ENCODE data around the gene MRPL32.

MRPL32 gene

DNA sequence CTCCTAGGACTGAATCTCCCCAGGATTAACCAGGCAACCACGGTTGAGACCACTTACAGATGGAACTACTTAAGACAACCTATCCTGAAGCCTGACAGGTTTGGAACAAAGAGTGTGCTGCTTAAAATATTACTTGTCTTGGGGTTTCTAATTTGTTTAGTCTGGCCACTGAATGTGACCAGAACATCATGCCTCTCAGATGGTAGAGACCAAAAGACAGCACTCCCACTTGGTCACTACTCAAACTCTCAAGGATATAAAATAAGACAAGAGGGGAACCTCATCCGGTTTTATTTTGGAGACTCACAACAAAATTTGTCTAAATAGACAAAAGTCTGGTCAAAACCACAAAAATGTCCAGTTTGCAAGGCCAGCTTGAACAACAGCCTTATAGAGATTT is 15.3 kb downstream of the MRPL32 start:
- H3K4me3 ChIP-seq (ENCODE audit: low read depth, low read length): no peak overlapping the region
- TF ChIP-seq POLR2A (IDR thresholded peaks at IDR 0.05; ENCODE audit: extremely low read depth, insufficient read length): no peak
- TF ChIP-seq, protein P1, sequence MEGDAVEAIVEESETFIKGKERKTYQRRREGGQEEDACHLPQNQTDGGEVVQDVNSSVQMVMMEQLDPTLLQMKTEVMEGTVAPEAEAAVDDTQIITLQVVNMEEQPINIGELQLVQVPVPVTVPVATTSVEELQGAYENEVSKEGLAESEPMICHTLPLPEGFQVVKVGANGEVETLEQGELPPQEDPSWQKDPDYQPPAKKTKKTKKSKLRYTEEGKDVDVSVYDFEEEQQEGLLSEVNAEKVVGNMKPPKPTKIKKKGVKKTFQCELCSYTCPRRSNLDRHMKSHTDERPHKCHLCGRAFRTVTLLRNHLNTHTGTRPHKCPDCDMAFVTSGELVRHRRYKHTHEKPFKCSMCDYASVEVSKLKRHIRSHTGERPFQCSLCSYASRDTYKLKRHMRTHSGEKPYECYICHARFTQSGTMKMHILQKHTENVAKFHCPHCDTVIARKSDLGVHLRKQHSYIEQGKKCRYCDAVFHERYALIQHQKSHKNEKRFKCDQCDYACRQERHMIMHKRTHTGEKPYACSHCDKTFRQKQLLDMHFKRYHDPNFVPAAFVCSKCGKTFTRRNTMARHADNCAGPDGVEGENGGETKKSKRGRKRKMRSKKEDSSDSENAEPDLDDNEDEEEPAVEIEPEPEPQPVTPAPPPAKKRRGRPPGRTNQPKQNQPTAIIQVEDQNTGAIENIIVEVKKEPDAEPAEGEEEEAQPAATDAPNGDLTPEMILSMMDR (IDR thresholded peaks at IDR 0.05; ENCODE audit: low read depth, low read length): no peak
- TF ChIP-seq, protein P2, sequence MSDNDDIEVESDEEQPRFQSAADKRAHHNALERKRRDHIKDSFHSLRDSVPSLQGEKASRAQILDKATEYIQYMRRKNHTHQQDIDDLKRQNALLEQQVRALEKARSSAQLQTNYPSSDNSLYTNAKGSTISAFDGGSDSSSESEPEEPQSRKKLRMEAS (IDR thresholded peaks at IDR 0.05; ENCODE audit: low read depth, low read length): no peak
- no peak for TF ChIP-seq MYC (IDR thresholded peaks at IDR 0.05; ENCODE audit: low read depth, low read length)
- DNase-seq (ENCODE audit: low read depth): no peak

- TF ChIP-seq MYC (IDR thresholded peaks at IDR 0.05; ENCODE audit: low read depth, low read length) (no peak), POLR2A (IDR thresholded peaks at IDR 0.05; ENCODE audit: extremely low read depth, insufficient read length) (no peak)
- TF ChIP-seq, protein P2 (IDR thresholded peaks at IDR 0.05; ENCODE audit: low read depth, low read length): no peak
- TF ChIP-seq, protein P1 (IDR thresholded peaks at IDR 0.05; ENCODE audit: low read depth, low read length): no peak
Observed at GRCh38 chr7:42950417-42950816, 18.2 kb downstream of the MRPL32 start.

GRCh38 chr7:42952328-42952727 is 20.2 kb downstream of the MRPL32 start:
- no peak for DNase-seq (ENCODE audit: low read depth)
- no peak overlapping the region for H3K4me3 ChIP-seq (ENCODE audit: low read depth, low read length)
- TF ChIP-seq MYC (IDR thresholded peaks at IDR 0.05; ENCODE audit: low read depth, low read length) (no peak), POLR2A (IDR thresholded peaks at IDR 0.05; ENCODE audit: extremely low read depth, insufficient read length) (no peak)
- TF ChIP-seq, protein P1 (IDR thresholded peaks at IDR 0.05; ENCODE audit: low read depth, low read length): no peak
- TF ChIP-seq, protein P2 (IDR thresholded peaks at IDR 0.05; ENCODE audit: low read depth, low read length): no peak

More at GRCh38 chr7:42950417-42950816, 18.2 kb downstream of the MRPL32 start:
- no peak for DNase-seq (ENCODE audit: low read depth)
- H3K4me3 ChIP-seq (ENCODE audit: low read depth, low read length): no peak overlapping the region

DNA sequence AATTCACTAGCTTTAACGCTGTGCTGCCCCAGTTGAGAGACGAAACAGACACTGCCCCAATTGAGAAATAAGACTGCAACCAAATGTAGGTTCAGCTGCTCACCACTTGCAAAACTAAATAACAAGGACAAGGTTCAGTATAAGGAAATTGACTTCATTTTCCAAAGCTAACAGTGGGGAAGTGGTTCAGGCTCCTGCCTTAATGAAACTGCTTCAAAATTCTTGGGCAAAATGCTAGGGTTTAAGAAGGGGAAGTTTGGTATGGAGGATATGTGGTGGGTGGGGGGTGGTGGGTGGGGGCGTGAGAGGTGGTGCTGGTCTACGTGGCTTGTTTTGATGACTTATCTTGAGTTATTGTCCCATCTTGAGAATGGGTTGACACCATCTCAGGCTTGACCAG is 21.8 kb downstream of the MRPL32 start:
- TF ChIP-seq, protein P2 (IDR thresholded peaks at IDR 0.05; ENCODE audit: low read depth, low read length): no peak
- TF ChIP-seq, protein P1 (IDR thresholded peaks at IDR 0.05; ENCODE audit: low read depth, low read length): no peak
- TF ChIP-seq MYC (IDR thresholded peaks at IDR 0.05; ENCODE audit: low read depth, low read length) (no peak), POLR2A (IDR thresholded peaks at IDR 0.05; ENCODE audit: extremely low read depth, insufficient read length) (no peak)
- no peak for DNase-seq (ENCODE audit: low read depth)
- no peak overlapping the region for H3K4me3 ChIP-seq (ENCODE audit: low read depth, low read length)

- no peak overlapping the region for H3K4me3 ChIP-seq (ENCODE audit: low read depth, low read length)
- no peak for DNase-seq (ENCODE audit: low read depth)
- TF ChIP-seq, protein P1 (IDR thresholded peaks at IDR 0.05; ENCODE audit: low read depth, low read length): no peak
- no peak for TF ChIP-seq POLR2A (IDR thresholded peaks at IDR 0.05; ENCODE audit: extremely low read depth, insufficient read length)
- no peak for TF ChIP-seq MYC (IDR thresholded peaks at IDR 0.05; ENCODE audit: low read depth, low read length)
- TF ChIP-seq, protein P2 (IDR thresholded peaks at IDR 0.05; ENCODE audit: low read depth, low read length): no peak
Observed at GRCh38 chr7:42956062-42956461, 23.9 kb downstream of the MRPL32 start.

All from NB4 (cell line).